Naive thymus-derived CD4-positive, alpha-beta T cell (primary cell): ENCODE measurements around the gene FARP2. TPM values are rescaled to one million over a fixed set of nuclear protein-coding genes. Genes with fewer than 3 reads are reported as not detected.
A peak's percentile ranks its signal among the peaks of the same experiment; 100 is the strongest.

ENCODE experiments used
- ATAC-seq: fragments of 150-1000 bp; cut with Tn5 transposase; 2 replicates; pipeline ENCODE4 v1.10.0; 2021; ENCODE audit warnings: mild to moderate bottlenecking, moderate library complexity
- CTCF ChIA-PET: fragments of 350-600 bp; sonication (Branson Sonifier 250); formaldehyde crosslinking; loops from one replicate; lab custom pipeline; 2021; ENCODE audit warnings: antibody characterized with exemption; lab: Charles Lee
- POLR2A ChIA-PET: fragments of 350-600 bp; sonication (Branson Sonifier 250); formaldehyde crosslinking; loops from one replicate; lab custom pipeline; 2021; ENCODE audit warnings: antibody characterized with exemption, inconsistent platforms; lab: Charles Lee
- DNase-seq, 9 donors: peaks; one replicate each; pipeline versions ENCODE4 v3.0.0 to v3.0.0-alpha.2; 2020 to 2022; ENCODE audit warnings: mixed read lengths in 1 of 9
- H3K27ac ChIP-seq: one replicate; pipeline ENCODE4 v1.7.0; 2013; ENCODE audit warnings: mild to moderate bottlenecking, low read depth, low read length, moderate library complexity
- H3K27me3 ChIP-seq, 2 donors: one replicate each; pipeline ENCODE4 v1.7.0; 2013; ENCODE audit warnings: low read length in 2 of 2, mild to moderate bottlenecking in 2 of 2, moderate library complexity in 2 of 2; ENCODE audit not compliant: control insufficient read depth in 2 of 2, insufficient read depth in 2 of 2
- H3K36me3 ChIP-seq, 3 experiments: 1 replicate in 2 of 3; 2 replicates in 1 of 3; pipeline ENCODE4 v1.7.0; 2013; ENCODE audit warnings: low read length in 3 of 3, mild to moderate bottlenecking in 3 of 3, moderate library complexity in 1 of 3; ENCODE audit not compliant: insufficient read depth in 3 of 3, control insufficient read depth in 2 of 3
- H3K4me1 ChIP-seq, 2 donors: one replicate each; pipeline ENCODE4 v1.7.0; 2013; ENCODE audit warnings: low read length in 2 of 2, mild to moderate bottlenecking in 2 of 2, moderate library complexity in 1 of 2; ENCODE audit not compliant: control insufficient read depth in 2 of 2, insufficient read depth in 2 of 2
- H3K4me3 ChIP-seq: 2 replicates; pipeline ENCODE4 v1.7.0; 2013; ENCODE audit warnings: mild to moderate bottlenecking, low read length
- H3K9me3 ChIP-seq, 3 experiments: 1 replicate in 2 of 3; 2 replicates in 1 of 3; pipeline ENCODE4 v1.7.0; 2013; ENCODE audit warnings: low read length in 3 of 3; ENCODE audit not compliant: control insufficient read depth in 2 of 3
- H3K27ac Mint-ChIP-seq, 9 donors: one replicate each; pipeline ENCODE4 v1.8.0; 2020 to 2022; ENCODE audit warnings: mixed read lengths in 9 of 9, mild to moderate bottlenecking in 8 of 9, moderate library complexity in 5 of 9, inconsistent platforms in 2 of 9
- H3K27me3 Mint-ChIP-seq, 5 donors: one replicate each; pipeline ENCODE4 v1.8.0; 2021 to 2022; ENCODE audit warnings: mixed read lengths in 5 of 5, mild to moderate bottlenecking in 1 of 5
- H3K36me3 Mint-ChIP-seq, 5 donors: one replicate each; pipeline ENCODE4 v1.8.0; 2020 to 2022; ENCODE audit warnings: mixed read lengths in 5 of 5, mild to moderate bottlenecking in 3 of 5, inconsistent platforms in 1 of 5
- H3K4me1 Mint-ChIP-seq, 7 donors: one replicate each; pipeline ENCODE4 v1.8.0; 2020 to 2022; ENCODE audit warnings: mixed read lengths in 7 of 7, mild to moderate bottlenecking in 3 of 7, inconsistent platforms in 1 of 7
- H3K4me3 Mint-ChIP-seq, 10 donors: one replicate each; pipeline ENCODE4 v1.8.0; 2020 to 2022; ENCODE audit warnings: mild to moderate bottlenecking in 10 of 10, mixed read lengths in 10 of 10, moderate library complexity in 6 of 10, inconsistent platforms in 2 of 10
- H3K9me3 Mint-ChIP-seq, 11 donors: one replicate each; pipeline ENCODE4 v1.8.0; 2020 to 2022; ENCODE audit warnings: mixed read lengths in 11 of 11, mild to moderate bottlenecking in 4 of 11, inconsistent platforms in 1 of 11, moderate library complexity in 1 of 11
- intact Hi-C, 2 donors: fragments of 100-400 bp; cut with micrococcal nuclease; formaldehyde crosslinking; loops; one replicate each; pipeline ENCODE4 v1.15.1; 2023
- polyA plus RNA-seq, 2 donors: library from polyadenylated mRNA; unstranded; fragments of 300-500 nt; fragmentation: Illumina TruSeq; gene quantifications; one replicate each; pipeline ENCODE4 v1.2.3, GENCODE V29; 2021
- total RNA-seq, 6 experiments: library from RNA in 5 of 6; stranded (reverse) in 5 of 6; gene quantifications; 1 replicate in 5 of 6; 2 replicates in 1 of 6; pipeline ENCODE4 v1.2.3 and lab custom pipeline; 2021 to 2026

Gene FARP2
- total and polyA plus RNA-seq, 7 experiments from 2014 or later = 6.2 to 31.0 (median 19.5) TPM

DNA sequence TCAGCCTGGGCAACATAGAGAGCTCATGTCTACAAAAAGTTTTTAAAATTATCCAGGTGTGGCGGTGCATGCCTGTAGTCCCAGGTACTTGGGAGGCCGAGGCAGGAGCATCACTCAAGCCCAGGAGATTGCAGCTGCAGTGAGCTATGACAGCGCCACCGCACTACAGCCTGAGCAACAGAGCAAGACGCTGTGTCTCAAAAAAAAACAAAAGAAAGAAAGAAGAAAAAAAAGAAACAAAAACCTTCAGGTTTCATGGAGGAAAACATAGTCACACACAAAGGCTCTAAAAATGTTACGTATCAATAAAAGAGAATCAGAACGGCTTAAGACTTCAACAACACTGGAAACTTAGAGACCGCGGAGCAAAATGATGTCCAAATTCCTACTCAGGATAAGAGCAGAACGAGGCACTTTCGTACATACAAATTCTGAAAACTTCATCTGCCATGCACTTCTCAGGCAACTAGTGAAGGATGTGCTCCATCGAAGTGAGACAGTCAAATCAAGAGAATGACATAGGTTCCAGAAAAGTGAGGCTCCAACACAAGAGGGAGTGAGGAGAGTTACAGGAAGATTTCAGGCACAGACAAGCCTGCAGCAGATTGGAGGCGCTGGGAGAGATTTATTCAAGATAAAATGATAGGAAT lies 45.0 kb upstream of the FARP2 start:
- peaks cover 0 to 5% (median 0%) of the 10 kb centered on the region in 3 experiments for H3K36me3 ChIP-seq
- ChIA-PET CTCF (interaction anchor here (1.2 kb wide), 1 partner anchor 49 kb away, joined by 4 read pairs; no protein-coding TSS in a partner anchor), POLR2A (interaction anchor here (0.9 to 1.2 kb wide), 2 partner anchors 9 to 13 kb away, joined by 3 to 4 read pairs; no protein-coding TSS in a partner anchor)
- peaks cover 29% of the 10 kb centered on the region in 2 donors for H3K4me1 ChIP-seq
- H3K4me3 ChIP-seq = no peak overlapping the region
- Mint-ChIP-seq H3K4me1 (peaks cover 50 to 78% (median 67%) of the 10 kb centered on the region in 7 donors), H3K27me3 (no peaks in the 10 kb centered on the region), H3K27ac (peak overlapping the region in 8 of 9 donors; percentile 64 to 97 (median 88)), H3K9me3 (peaks cover 0 to 3% (median 0%) of the 10 kb centered on the region in 11 donors), H3K4me3 (peak overlapping the region in 4 of 10 donors; percentile 1 to 81 (median 15)), H3K36me3 (peaks cover 0 to 4% (median 0%) of the 10 kb centered on the region in 5 donors)
- H3K27me3 ChIP-seq = no peaks in the 10 kb centered on the region
- no peak for DNase-seq
- intact Hi-C loops = no loop called here
- peak overlapping the region; percentile 42 for H3K27ac ChIP-seq
- no peaks in the 10 kb centered on the region for H3K9me3 ChIP-seq
- ATAC-seq = no peak

DNA sequence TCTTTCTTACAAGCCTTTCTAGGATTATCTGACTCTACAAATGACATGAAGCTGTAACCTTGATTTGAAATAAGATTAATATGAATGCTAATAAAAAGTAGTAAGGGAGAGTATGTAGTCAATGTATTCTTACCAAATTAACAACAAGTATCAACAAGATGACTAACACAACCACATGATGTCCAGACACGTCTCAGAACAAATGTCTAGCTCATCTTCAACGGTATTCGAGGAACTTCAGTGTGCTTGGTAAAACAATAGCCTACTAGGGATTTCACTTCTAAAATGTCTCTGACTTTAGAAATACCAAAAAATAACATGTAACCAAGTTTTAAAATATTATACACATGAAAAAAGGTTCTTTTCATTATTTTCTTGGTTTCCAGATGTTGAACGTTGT lies 44.0 kb upstream of the FARP2 start:
- H3K36me3 ChIP-seq = peaks cover 0 to 9% (median 0%) of the 10 kb centered on the region in 3 experiments
- H3K4me3 Mint-ChIP-seq = peak overlapping the region in 4 of 10 donors; percentile 2 to 30 (median 6)
- no peak overlapping the region for H3K27ac ChIP-seq
- POLR2A ChIA-PET = interaction anchor here (0.5 to 1.2 kb wide), 5 partner anchors 9 to 210 kb away, joined by 3 to 4 read pairs (median 3); partner anchors contain the start of gene MTERF4
- peaks cover 0 to 6% (median 4%) of the 10 kb centered on the region in 5 donors for H3K36me3 Mint-ChIP-seq
- intact Hi-C loops = no loop called here
- H3K4me3 ChIP-seq = no peak overlapping the region
- H3K27me3 Mint-ChIP-seq = no peaks in the 10 kb centered on the region
- no peak for ATAC-seq
- H3K4me1 Mint-ChIP-seq = peaks cover 56 to 84% (median 72%) of the 10 kb centered on the region in 7 donors
- no peak for DNase-seq
- H3K9me3 Mint-ChIP-seq = peaks cover 0 to 3% (median 0%) of the 10 kb centered on the region in 11 donors
- no peaks in the 10 kb centered on the region for H3K9me3 ChIP-seq
- H3K27me3 ChIP-seq = no peaks in the 10 kb centered on the region
- peak overlapping the region in 7 of 9 donors; percentile 26 to 97 (median 88) for H3K27ac Mint-ChIP-seq
- CTCF ChIA-PET = no interaction called here
- peaks cover 35 to 36% of the 10 kb centered on the region in 2 donors for H3K4me1 ChIP-seq

DNA sequence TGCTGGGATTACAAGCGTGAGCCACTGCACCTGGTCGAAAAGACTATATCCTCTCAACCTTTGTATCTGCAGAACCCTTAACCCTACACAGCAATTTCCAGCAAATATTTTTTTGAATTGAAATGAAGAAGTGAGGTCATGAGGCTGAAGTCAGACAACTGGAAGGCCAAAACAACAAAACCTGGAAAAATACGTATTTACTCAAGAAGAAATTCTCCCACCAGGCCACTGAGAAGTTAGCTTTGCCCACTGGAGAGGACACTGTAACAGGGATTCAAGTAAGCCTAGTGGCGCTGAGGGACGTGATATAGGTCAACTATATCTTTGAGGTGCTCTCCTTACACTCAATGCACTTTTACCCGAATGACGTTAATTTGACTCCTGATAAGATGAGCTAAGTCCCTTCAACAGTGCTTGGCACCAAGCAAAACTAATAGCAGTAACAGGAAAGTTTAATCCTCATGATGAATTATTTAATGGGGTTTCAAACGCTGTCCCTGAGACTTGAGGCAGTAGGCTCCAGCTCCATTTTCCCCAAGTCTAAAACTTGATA lies 42.5 kb upstream of the FARP2 start:
- intact Hi-C loops = loop anchor here in 1 of 2 donors (2.0 kb wide), 3 partner anchors 23 to 303 kb away; partner anchors contain the start of gene MTERF4

DNA sequence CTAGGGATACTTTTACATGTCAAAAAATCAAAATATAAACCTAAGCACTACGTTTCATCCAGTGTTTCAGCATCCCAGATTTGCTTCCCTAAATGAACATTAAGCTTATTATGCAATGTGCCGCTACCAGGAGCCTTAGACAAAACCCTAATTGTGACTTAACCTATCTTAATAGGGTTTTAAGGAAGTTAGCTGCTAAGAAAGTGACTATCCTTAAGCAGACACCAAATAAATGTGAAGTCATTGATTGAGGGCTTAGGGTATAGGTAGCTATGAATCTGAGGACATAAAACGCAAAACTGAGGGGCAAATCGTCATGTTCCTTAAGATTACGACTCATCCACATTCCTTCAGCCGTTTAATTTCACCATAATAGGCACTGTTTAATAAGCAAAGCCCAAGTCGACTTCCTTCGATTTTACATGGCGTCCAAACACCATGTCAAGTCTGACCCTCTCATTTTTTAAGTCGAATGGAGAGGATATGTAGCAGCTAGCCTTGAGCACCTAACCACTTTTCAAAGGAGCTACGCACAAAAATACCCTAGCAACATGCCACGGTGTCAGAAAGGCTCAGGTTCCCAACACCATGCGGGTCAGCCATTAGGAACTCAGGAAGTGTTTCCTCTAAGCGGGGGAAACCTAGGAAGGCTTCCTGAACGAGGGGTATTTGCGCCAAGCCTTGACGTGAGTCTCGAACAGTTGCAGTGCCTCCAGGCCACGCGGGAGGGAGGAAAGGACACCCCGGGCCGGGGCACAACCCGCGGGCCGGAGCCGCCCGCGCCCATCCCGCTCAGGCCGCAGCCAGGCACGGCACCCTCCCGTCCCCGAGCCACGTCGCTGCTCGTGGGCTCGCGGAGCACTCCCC lies 41.6 kb upstream of the FARP2 start:
- ATAC-seq (no peak), DNase-seq (no peak)
- H3K27me3 Mint-ChIP-seq = no peaks in the 10 kb centered on the region
- no peaks in the 10 kb centered on the region for H3K27me3 ChIP-seq
- H3K4me1 Mint-ChIP-seq = peaks cover 62 to 84% (median 76%) of the 10 kb centered on the region in 7 donors
- H3K36me3 Mint-ChIP-seq = peaks cover 0 to 8% (median 4%) of the 10 kb centered on the region in 5 donors
- peaks cover 0 to 9% (median 0%) of the 10 kb centered on the region in 3 experiments for H3K36me3 ChIP-seq
- peak overlapping the region; percentile 89 to 100 (median 97) for H3K27ac Mint-ChIP-seq
- CTCF ChIA-PET = interaction anchor here (0.5 to 1.2 kb wide), 5 partner anchors 13 to 417 kb away, joined by 3 to 4 read pairs (median 3); no protein-coding TSS in a partner anchor
- peaks cover 0 to 3% (median 0%) of the 10 kb centered on the region in 11 donors for H3K9me3 Mint-ChIP-seq
- H3K4me3 Mint-ChIP-seq = peak overlapping the region; percentile 87 to 100 (median 98)
- POLR2A ChIA-PET = interaction anchor here (0.5 to 5.0 kb wide), 21 partner anchors 10 to 746 kb away, joined by 3 to 87 read pairs (median 4); partner anchors contain the start of genes ATG4B, DTYMK, MTERF4 and PASK
- peaks cover 42 to 48% of the 10 kb centered on the region in 2 donors for H3K4me1 ChIP-seq
- H3K4me3 ChIP-seq = peak overlapping the region; percentile 98
- intact Hi-C loops = loop anchor here (1.0 to 2.0 kb wide), 21 partner anchors 14 to 753 kb away; partner anchors contain the start of genes ATG4B (in 2 of the 2), DTYMK (in 2 of the 2), FARP2 (in 2 of the 2) and ING5 (in 2 of the 2)
- no peaks in the 10 kb centered on the region for H3K9me3 ChIP-seq
- H3K27ac ChIP-seq = peak overlapping the region; percentile 95

More for the DNA sequence above, 42.5 kb upstream of the FARP2 start:
- H3K27me3 ChIP-seq = no peaks in the 10 kb centered on the region
- ChIA-PET POLR2A (interaction anchor here (0.6 to 5.0 kb wide), 5 partner anchors 12 to 761 kb away, joined by 3 to 87 read pairs (median 6); partner anchors contain the start of genes DTYMK and PASK), CTCF (no interaction called here)
- Mint-ChIP-seq H3K9me3 (peaks cover 0 to 3% (median 0%) of the 10 kb centered on the region in 11 donors), H3K36me3 (peaks cover 0 to 12% (median 4%) of the 10 kb centered on the region in 5 donors), H3K4me3 (peak overlapping the region; percentile 58 to 100 (median 97)), H3K27me3 (no peaks in the 10 kb centered on the region), H3K4me1 (peaks cover 62 to 84% (median 77%) of the 10 kb centered on the region in 7 donors), H3K27ac (peak overlapping the region in 8 of 9 donors; percentile 89 to 100 (median 97))
- DNase-seq (no peak), ATAC-seq (no peak)
- H3K4me1 ChIP-seq = peaks cover 49 to 50% of the 10 kb centered on the region in 2 donors
- peak overlapping the region; percentile 98 for H3K4me3 ChIP-seq
- H3K27ac ChIP-seq = no peak overlapping the region
- H3K9me3 ChIP-seq = no peaks in the 10 kb centered on the region
- peaks cover 0 to 9% (median 0%) of the 10 kb centered on the region in 3 experiments for H3K36me3 ChIP-seq

DNA sequence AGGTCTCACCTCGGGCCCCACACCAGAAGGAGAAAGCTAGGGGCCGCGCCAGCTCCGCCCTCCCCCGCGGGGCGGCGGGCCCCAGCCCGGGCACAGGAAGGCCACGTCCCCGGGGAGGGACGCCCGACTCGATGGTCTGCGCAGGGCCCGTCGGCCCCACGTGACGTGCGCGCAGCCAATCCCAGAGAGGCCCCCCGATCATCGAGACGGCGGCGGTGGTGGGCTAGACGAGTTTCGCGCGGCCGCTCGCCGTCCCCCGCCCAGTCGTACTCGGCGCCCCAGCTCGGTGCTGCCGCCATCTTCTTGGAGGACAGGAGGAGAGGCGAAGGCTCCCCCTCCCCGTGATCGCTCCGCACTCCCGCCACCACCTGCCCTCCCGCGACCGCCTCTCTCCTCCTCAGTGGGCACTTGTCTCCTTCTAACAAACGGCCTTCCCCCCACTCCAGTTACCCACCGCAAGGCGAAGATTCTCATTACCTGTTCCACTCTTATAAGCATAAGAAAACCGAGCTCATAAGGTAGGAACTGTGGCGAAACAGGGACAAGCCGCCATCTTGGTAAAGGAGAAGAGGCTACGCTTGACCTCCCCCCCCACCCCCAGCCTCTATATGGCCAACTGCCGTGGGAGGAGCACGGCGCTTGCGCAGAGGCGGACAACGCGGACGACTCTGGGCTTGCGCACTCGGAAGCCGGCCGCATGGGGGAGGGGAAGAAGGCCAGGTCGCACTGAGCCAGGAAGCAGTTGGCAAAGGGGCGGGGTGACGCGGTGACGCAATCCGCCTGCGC lies 40.8 kb upstream of the FARP2 start, which contains the start of gene HDLBP:
Gene HDLBP, minus strand, starts transcription at position 580 of the 786 bp plus-strand sequence. CDS start 48,803 bp downstream, outside the sequence.
- peak; percentile 87 for ATAC-seq
- H3K27me3 Mint-ChIP-seq = no peaks in the 10 kb centered on the region
- H3K9me3 ChIP-seq = no peaks in the 10 kb centered on the region

More for the DNA sequence above, 40.8 kb upstream of the FARP2 start, which contains the start of gene HDLBP:
- intact Hi-C loops = loop anchor here (1.0 to 2.0 kb wide), 21 partner anchors 15 to 754 kb away; partner anchors contain the start of genes ATG4B (in 2 of the 2), DTYMK (in 2 of the 2), FARP2 (in 2 of the 2) and ING5 (in 2 of the 2)
- Mint-ChIP-seq H3K9me3 (peaks cover 0 to 3% (median 0%) of the 10 kb centered on the region in 11 donors), H3K36me3 (peaks cover 0 to 14% (median 4%) of the 10 kb centered on the region in 5 donors), H3K27ac (peak within 1 kb of the TSS; percentile 96 to 100 (median 99)), H3K4me1 (peaks cover 62 to 84% (median 75%) of the 10 kb centered on the region in 7 donors), H3K4me3 (peak within 1 kb of the TSS; percentile 93 to 100 (median 98))
- H3K27ac ChIP-seq = peak within 1 kb of the TSS; percentile 95
- H3K27me3 ChIP-seq = no peaks in the 10 kb centered on the region
- peak within 1 kb of the TSS; percentile 98 for H3K4me3 ChIP-seq
- H3K4me1 ChIP-seq = peaks cover 44 to 48% of the 10 kb centered on the region in 2 donors
- peak; percentile 100 for DNase-seq
- POLR2A ChIA-PET = interaction anchor here (0.5 to 5.0 kb wide), 25 partner anchors 9 to 750 kb away, joined by 3 to 87 read pairs (median 4); partner anchors contain the start of genes ATG4B, DTYMK, MTERF4 and PASK
- CTCF ChIA-PET = interaction anchor here (0.6 to 1.2 kb wide), 6 partner anchors 14 to 418 kb away, joined by 3 to 4 read pairs (median 3); no protein-coding TSS in a partner anchor
- H3K36me3 ChIP-seq = peaks cover 0 to 9% (median 0%) of the 10 kb centered on the region in 3 experiments
